Transverse colon (tissue), 4 donors: ENCODE data around the gene STOX1. TPM values are rescaled to one million over a fixed set of nuclear protein-coding genes. Genes with fewer than 3 reads are reported as not detected.
"Not testable (repeated sequence)": the region's sequence is repeated elsewhere in the genome, so short reads cannot be mapped to it uniquely, and the experiment has no call there.

Experiments
- DNase-seq: peaks from one replicate; pipeline ENCODE4 v3.0.0-alpha.2; 2019
- H3K27ac ChIP-seq, 4 donors: fragments of 200-600 bp; sonication (generic); 2 replicates each; pipeline ENCODE4 v1.5.1; 2016 to 2018; ENCODE audit warnings: inconsistent platforms in 4 of 4
- H3K27me3 ChIP-seq: fragments of 200-600 bp; sonication (generic); 2 replicates; pipeline ENCODE4 v1.5.1; 2017; ENCODE audit warnings: inconsistent platforms
- H3K36me3 ChIP-seq, 4 donors: fragments of 200-600 bp; sonication (generic); 2 replicates each; pipeline ENCODE4 v1.5.1; 2017 to 2019; ENCODE audit warnings: inconsistent platforms in 4 of 4
- H3K4me1 ChIP-seq, 4 donors: fragments of 200-600 bp; sonication (generic); 2 replicates each; pipeline ENCODE4 v1.5.1; 2017 to 2020; ENCODE audit warnings: inconsistent platforms in 4 of 4
- H3K4me3 ChIP-seq, 4 donors: fragments of 200-600 bp; sonication (generic); 1 replicate in 1 of 4; 2 replicates in 3 of 4; pipeline versions ENCODE4 v1.5.1 to v1.6.1; 2017 to 2019; ENCODE audit warnings: inconsistent platforms in 4 of 4
- H3K9me3 ChIP-seq, 2 donors: fragments of 200-600 bp; sonication (generic); 2 replicates each; pipeline ENCODE4 v1.5.1; 2017 to 2019; ENCODE audit warnings: inconsistent platforms in 2 of 2
- EP300 ChIP-seq: sonication (generic); formaldehyde crosslinking; IDR thresholded peaks from one replicate; pipeline ENCODE4 v1.6.1; 2017; ENCODE audit warnings: antibody characterized with exemption, low read depth
- POLR2A ChIP-seq: fragments of 450-650 bp; IDR thresholded peaks from one replicate; pipeline ENCODE4 v1.6.1; 2016; ENCODE audit warnings: antibody characterized with exemption, mild to moderate bottlenecking, moderate library complexity
- POLR2AphosphoS5 ChIP-seq, 3 donors: sonication (generic); formaldehyde crosslinking; IDR thresholded peaks; one replicate each; pipeline ENCODE4 v1.6.1; 2016; ENCODE audit warnings: antibody characterized with exemption in 3 of 3
- WGBS, 2 donors: methylation state at CpG; one replicate each; pipeline ENCODE4 v1.1.5; 2018; ENCODE audit warnings: low coverage in 1 of 2; 5-methylcytosine and 5-hydroxymethylcytosine counted together
- in situ Hi-C, 4 donors: fragments of 200-750 bp; cut with MboI; loops; one replicate each; pipeline versions ENCODE4 v1.15.0 to v1.15.1; 2017; ENCODE audit warnings: low sequenced_read_pairs in 3 of 4, low pct_ligation_motif_present in 1 of 4, low pct_unique_long_range_greater_than_20kb in 1 of 4
- intact Hi-C: fragments of 100-400 bp; cut with DNase I; formaldehyde crosslinking; loops from one replicate; pipeline ENCODE4 v1.15.1; 2023; ENCODE audit warnings: low total_unique reads
- total RNA-seq, 4 donors: library from RNA; depleted of rRNA; stranded (reverse); fragments of >200 nt; gene quantifications; one replicate each; pipeline ENCODE4 v1.1.0, GENCODE V29; 2016
- TF ChIP-seq, protein P1 (sequence below), 5 experiments: fragments of 200-600 bp in 3 of 5; fragments of 450-650 bp in 2 of 5; sonication (generic) in 3 of 5; IDR thresholded peaks; 1 replicate in 2 of 5; 2 replicates in 3 of 5; pipeline ENCODE4 v1.5.1; 2016 to 2017; ENCODE audit warnings: antibody characterized with exemption in 5 of 5, inconsistent platforms in 3 of 5, mild to moderate bottlenecking in 2 of 5, moderate library complexity in 1 of 5

STOX1 gene
- total RNA-seq, 4 donors from 2014 or later, result 0.40 to 2.0 (median 1.4) TPM

DNA sequence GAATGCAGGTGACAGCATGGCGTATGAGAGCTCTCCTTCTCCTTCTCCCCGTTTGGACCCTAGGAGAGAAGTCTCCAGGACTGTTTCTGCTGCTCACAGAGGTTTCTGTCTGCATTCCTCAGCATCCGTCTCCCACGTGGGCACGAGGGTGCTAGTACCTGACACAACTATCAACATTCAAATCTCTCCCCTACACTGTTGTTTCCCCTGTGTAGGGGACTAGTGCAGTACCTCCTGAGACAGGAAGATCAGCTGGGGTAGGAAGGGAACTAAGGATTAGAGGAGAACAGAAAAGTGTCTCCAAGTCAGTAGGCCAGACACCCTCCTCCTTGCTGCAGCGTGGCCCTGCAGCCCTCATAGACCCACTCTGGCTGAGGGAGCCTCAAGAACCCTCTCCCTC, 29.0 kb downstream of the STOX1 start:
- in situ Hi-C loops (no loop called here), intact Hi-C loops (no loop called here)
- H3K27me3 ChIP-seq, result no peaks in the 10 kb centered on the region
- TF ChIP-seq EP300, result no peak
- TF ChIP-seq POLR2AphosphoS5 (IDR thresholded peaks at IDR 0.05), result no peak
- TF ChIP-seq, protein P1, sequence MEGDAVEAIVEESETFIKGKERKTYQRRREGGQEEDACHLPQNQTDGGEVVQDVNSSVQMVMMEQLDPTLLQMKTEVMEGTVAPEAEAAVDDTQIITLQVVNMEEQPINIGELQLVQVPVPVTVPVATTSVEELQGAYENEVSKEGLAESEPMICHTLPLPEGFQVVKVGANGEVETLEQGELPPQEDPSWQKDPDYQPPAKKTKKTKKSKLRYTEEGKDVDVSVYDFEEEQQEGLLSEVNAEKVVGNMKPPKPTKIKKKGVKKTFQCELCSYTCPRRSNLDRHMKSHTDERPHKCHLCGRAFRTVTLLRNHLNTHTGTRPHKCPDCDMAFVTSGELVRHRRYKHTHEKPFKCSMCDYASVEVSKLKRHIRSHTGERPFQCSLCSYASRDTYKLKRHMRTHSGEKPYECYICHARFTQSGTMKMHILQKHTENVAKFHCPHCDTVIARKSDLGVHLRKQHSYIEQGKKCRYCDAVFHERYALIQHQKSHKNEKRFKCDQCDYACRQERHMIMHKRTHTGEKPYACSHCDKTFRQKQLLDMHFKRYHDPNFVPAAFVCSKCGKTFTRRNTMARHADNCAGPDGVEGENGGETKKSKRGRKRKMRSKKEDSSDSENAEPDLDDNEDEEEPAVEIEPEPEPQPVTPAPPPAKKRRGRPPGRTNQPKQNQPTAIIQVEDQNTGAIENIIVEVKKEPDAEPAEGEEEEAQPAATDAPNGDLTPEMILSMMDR (IDR thresholded peaks at IDR 0.05), result no peak
- no peak for TF ChIP-seq POLR2A
- no peaks in the 10 kb centered on the region for H3K36me3 ChIP-seq
- H3K4me3 ChIP-seq, result no peak overlapping the region
- 75% methylated on average over 2 to 6 of the region's 6 CpGs for WGBS, 2 donors
- peaks cover 5 to 8% of the 10 kb centered on the region in 2 donors for H3K9me3 ChIP-seq
- DNase-seq, result no peak
- no peak overlapping the region for H3K27ac ChIP-seq
- no peaks in the 10 kb centered on the region for H3K4me1 ChIP-seq

- no peak for DNase-seq
- WGBS, 2 donors, result 63 to 67% methylated on average over 1 to 2 of the region's 2 CpGs
- intact Hi-C loops (no loop called here), in situ Hi-C loops (no loop called here)
- Histone ChIP-seq H3K4me1 (no peaks in the 10 kb centered on the region), H3K36me3 (no peaks in the 10 kb centered on the region), H3K4me3 (no peak overlapping the region), H3K27ac (no peak overlapping the region), H3K9me3 (peaks cover 12 to 15% of the 10 kb centered on the region in 2 donors), H3K27me3 (no peaks in the 10 kb centered on the region)
- TF ChIP-seq POLR2AphosphoS5 (IDR thresholded peaks at IDR 0.05), result no peak
These were observed 29.7 kb downstream of the STOX1 start for GRCh38 chr10:68857005-68857404.

DNA sequence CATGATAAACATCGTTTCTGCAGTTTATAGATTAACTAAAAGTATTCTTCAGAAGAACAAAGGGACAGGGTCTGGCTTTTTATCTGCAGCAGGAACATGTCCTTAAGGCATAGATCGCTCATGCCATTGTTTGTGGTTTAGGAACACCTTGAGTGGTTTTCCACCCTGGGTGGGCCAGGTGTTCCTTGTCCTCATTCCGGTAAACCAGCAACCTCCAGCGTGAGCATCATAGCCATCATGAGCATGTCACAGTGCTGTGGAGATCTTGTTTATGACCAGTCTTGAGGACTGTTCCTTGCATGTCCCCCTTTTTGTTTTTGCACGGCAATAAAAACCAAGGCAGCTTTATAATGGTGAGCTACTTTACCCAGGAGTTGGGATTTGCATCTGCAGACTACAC, 33.9 kb downstream of the STOX1 start:
- TF ChIP-seq EP300 (no peak), POLR2A (no peak), POLR2AphosphoS5 (IDR thresholded peaks at IDR 0.05) (no peak)
- TF ChIP-seq, protein P1 (IDR thresholded peaks at IDR 0.05), result no peak
- intact Hi-C loops, result loop anchor here (2.0 kb wide), 1 partner anchor 58 kb away; no protein-coding TSS in a partner anchor
- H3K9me3 ChIP-seq, result peaks cover 15 to 17% of the 10 kb centered on the region in 2 donors
- no peak for DNase-seq
- in situ Hi-C loops, result no loop called here
- no peak overlapping the region for H3K27ac ChIP-seq
- H3K4me1 ChIP-seq, result no peaks in the 10 kb centered on the region
- no peaks in the 10 kb centered on the region for H3K36me3 ChIP-seq
- no peak overlapping the region for H3K4me3 ChIP-seq
- H3K27me3 ChIP-seq, result no peaks in the 10 kb centered on the region
- 99% methylated on average over 5 of the region's 5 CpGs; no CpG with 5 or more reads in 1 of the 2 donors for WGBS, 2 donors

DNA sequence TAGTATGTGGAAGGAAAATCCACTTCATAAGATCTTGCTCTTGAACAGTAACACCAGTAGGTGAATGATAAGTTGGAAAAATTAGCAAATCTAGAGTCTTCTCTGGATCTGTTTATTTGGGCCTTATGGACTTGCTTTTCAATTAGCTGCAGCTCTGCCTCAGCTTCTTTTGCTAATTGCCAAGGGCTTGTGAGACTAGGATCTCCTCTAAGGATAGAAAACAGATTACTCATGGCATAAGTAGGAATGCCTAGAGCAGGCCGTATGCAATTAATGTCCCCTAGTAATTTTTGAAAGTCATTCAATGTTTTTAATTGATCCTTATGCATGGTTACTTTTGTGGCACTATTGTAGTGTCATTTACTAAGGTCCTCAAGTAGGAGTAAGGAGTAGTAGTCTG, 37.3 kb downstream of the STOX1 start:
- Histone ChIP-seq H3K4me1 (no peaks in the 10 kb centered on the region), H3K27ac (no peak overlapping the region), H3K27me3 (no peaks in the 10 kb centered on the region), H3K9me3 (peaks cover 15 to 17% of the 10 kb centered on the region in 2 donors), H3K36me3 (no peaks in the 10 kb centered on the region), H3K4me3 (no peak overlapping the region)
- no peak for DNase-seq
- in situ Hi-C loops, result no loop called here
- TF ChIP-seq, protein P1 (IDR thresholded peaks at IDR 0.05), result no peak
- no peak for TF ChIP-seq POLR2A
- TF ChIP-seq POLR2AphosphoS5 (IDR thresholded peaks at IDR 0.05), result no peak
- no peak for TF ChIP-seq EP300
- WGBS, 2 donors, result 85 to 88% methylated on average over 1 of the region's 1 CpG
- intact Hi-C loops, result no loop called here

- WGBS, 2 donors, result 87 to 95% methylated on average over 4 to 8 of the region's 8 CpGs
- H3K27ac ChIP-seq, H3K27me3 ChIP-seq, DNase-seq, in situ Hi-C loops, H3K9me3 ChIP-seq, H3K4me3 ChIP-seq, intact Hi-C loops, H3K36me3 ChIP-seq: not testable (repeated sequence)
- H3K4me1 ChIP-seq, result peaks cover 0 to 14% (median 5%) of the 10 kb centered on the region in 4 donors
These were observed 40.8 kb downstream of the STOX1 start for GRCh38 chr10:68868173-68868572.
